Panc1 (cell line): ENCODE data around the gene ERC2. TPM values are rescaled to one million over a fixed set of nuclear protein-coding genes. Genes with fewer than 3 reads are reported as not detected.

Experiments
- ATAC-seq: fragments of 200-7000 bp; cut with Tn5 transposase; 2 replicates; pipeline ENCODE4 v1.9.1; 2020; ENCODE audit warnings: mild to moderate bottlenecking, moderate library complexity
- BruUV-seq: library from RNA; stranded (reverse); fragments of 400-500 nt; replicated peaks from 2 replicates; lab custom pipeline; 2021; lab: Mats Ljungman, UMichigan
- CTCF ChIA-PET: fragments of 300-600 bp; sonication (Branson Sonifier 250); formaldehyde crosslinking; loops from one replicate; lab custom pipeline; 2022; ENCODE audit warnings: antibody characterized with exemption; lab: Charles Lee
- POLR2A ChIA-PET: fragments of 300-600 bp; sonication (Branson Sonifier 250); formaldehyde crosslinking; loops from one replicate; lab custom pipeline; 2022; ENCODE audit warnings: antibody characterized with exemption; lab: Charles Lee
- DNase-seq: peaks from one replicate; pipeline ENCODE4 v3.0.0-alpha.2; 2010; ENCODE audit warnings: low read depth, low spot score
- H3K27ac ChIP-seq: 2 replicates; pipeline ENCODE4 v1.5.1; 2011; ENCODE audit warnings: mild to moderate bottlenecking, low read length, inconsistent platforms
- H3K27me3 ChIP-seq: fragments of 200-500 bp; sonication (Bioruptor generic); 2 replicates; pipeline ENCODE4 v1.6.0; 2014; ENCODE audit warnings: low read length, inconsistent platforms; ENCODE audit not compliant: control insufficient read depth, insufficient read depth
- H3K36me3 ChIP-seq: fragments of 200-500 bp; sonication (Bioruptor generic); 2 replicates; pipeline ENCODE4 v1.5.1; 2014; ENCODE audit warnings: inconsistent platforms, mild to moderate bottlenecking, low read length, moderate library complexity; ENCODE audit not compliant: control insufficient read depth, insufficient read depth
- H3K4me1 ChIP-seq: 2 replicates; pipeline ENCODE4 v1.5.1; 2011; ENCODE audit warnings: inconsistent platforms, mild to moderate bottlenecking, low read length, moderate library complexity; ENCODE audit not compliant: control insufficient read depth, insufficient read depth
- H3K4me3 ChIP-seq, 2 experiments: 2 replicates each; pipeline ENCODE4 v1.5.1; 2011 to 2012; ENCODE audit warnings: low read depth in 2 of 2, low read length in 2 of 2, mild to moderate bottlenecking in 2 of 2, inconsistent platforms in 1 of 2, moderate library complexity in 1 of 2
- H3K9me3 ChIP-seq: fragments of 200-500 bp; sonication (Bioruptor generic); 2 replicates; pipeline ENCODE4 v1.5.1; 2014; ENCODE audit warnings: low read depth, mild to moderate bottlenecking, inconsistent platforms, low read length, moderate library complexity; ENCODE audit not compliant: control insufficient read depth, insufficient read depth
- POLR2AphosphoS5 ChIP-seq: IDR thresholded peaks from 2 replicates; pipeline ENCODE4 v1.6.1; 2012; ENCODE audit warnings: mild to moderate bottlenecking, low read depth, low read length, moderate library complexity
- SIN3A ChIP-seq: IDR thresholded peaks from 2 replicates; pipeline ENCODE4 v1.6.1; 2012; ENCODE audit warnings: low read depth, mild to moderate bottlenecking, low read length, moderate library complexity, borderline replicate concordance; ENCODE audit not compliant: insufficient read depth
- TCF7L2 ChIP-seq: IDR thresholded peaks from 2 replicates; pipeline ENCODE4 v1.6.1; 2011; ENCODE audit warnings: mild to moderate bottlenecking, low read depth, low read length, inconsistent platforms
- in situ Hi-C: cut with HindIII; loops from 2 replicates; pipeline ENCODE4 v1.10.0; 2016; ENCODE audit warnings: low sequenced_read_pairs, low pct_unique_long_range_greater_than_20kb
- intact Hi-C: fragments of 100-400 bp; cut with micrococcal nuclease; formaldehyde crosslinking; loops from one replicate; pipeline ENCODE4 v1.10.0; 2022; ENCODE audit not compliant: unreplicated experiment
- total RNA-seq: library from RNA; stranded (reverse); gene quantifications from one replicate; pipeline ENCODE4 v1.2.1, GENCODE V29; 2021; ENCODE audit not compliant: unreplicated experiment
- TF ChIP-seq, protein P1 (sequence below): fragments of 450-650 bp; IDR thresholded peaks from 2 replicates; pipeline ENCODE4 v1.5.1; 2017; ENCODE audit warnings: mild to moderate bottlenecking
- TF ChIP-seq, protein P2 (sequence below), 2 experiments: IDR thresholded peaks; 2 replicates each; pipeline ENCODE4 v1.6.1; 2011 to 2012; ENCODE audit warnings: low read depth in 2 of 2, control low read depth in 1 of 2, low read length in 1 of 2, mild to moderate bottlenecking in 1 of 2, moderate library complexity in 1 of 2; ENCODE audit not compliant: insufficient read depth in 1 of 2

The ERC2 gene
- total RNA-seq, 1 experiment from 2014 or later: 0.33 TPM

GRCh38 chr3:56064684-56065083, 403.6 kb downstream of the ERC2 start:
- POLR2A ChIA-PET: no interaction called here

GRCh38 chr3:56061279-56061626, 407.0 kb downstream of the ERC2 start:
- no TSS peak for BruUV-seq

More at GRCh38 chr3:56064684-56065083, 403.6 kb downstream of the ERC2 start:
- TF ChIP-seq POLR2AphosphoS5: no peak
- TF ChIP-seq SIN3A: no peak
- TF ChIP-seq, protein P1, sequence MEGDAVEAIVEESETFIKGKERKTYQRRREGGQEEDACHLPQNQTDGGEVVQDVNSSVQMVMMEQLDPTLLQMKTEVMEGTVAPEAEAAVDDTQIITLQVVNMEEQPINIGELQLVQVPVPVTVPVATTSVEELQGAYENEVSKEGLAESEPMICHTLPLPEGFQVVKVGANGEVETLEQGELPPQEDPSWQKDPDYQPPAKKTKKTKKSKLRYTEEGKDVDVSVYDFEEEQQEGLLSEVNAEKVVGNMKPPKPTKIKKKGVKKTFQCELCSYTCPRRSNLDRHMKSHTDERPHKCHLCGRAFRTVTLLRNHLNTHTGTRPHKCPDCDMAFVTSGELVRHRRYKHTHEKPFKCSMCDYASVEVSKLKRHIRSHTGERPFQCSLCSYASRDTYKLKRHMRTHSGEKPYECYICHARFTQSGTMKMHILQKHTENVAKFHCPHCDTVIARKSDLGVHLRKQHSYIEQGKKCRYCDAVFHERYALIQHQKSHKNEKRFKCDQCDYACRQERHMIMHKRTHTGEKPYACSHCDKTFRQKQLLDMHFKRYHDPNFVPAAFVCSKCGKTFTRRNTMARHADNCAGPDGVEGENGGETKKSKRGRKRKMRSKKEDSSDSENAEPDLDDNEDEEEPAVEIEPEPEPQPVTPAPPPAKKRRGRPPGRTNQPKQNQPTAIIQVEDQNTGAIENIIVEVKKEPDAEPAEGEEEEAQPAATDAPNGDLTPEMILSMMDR: no peak
- no peak for TF ChIP-seq TCF7L2
- TF ChIP-seq, protein P2, sequence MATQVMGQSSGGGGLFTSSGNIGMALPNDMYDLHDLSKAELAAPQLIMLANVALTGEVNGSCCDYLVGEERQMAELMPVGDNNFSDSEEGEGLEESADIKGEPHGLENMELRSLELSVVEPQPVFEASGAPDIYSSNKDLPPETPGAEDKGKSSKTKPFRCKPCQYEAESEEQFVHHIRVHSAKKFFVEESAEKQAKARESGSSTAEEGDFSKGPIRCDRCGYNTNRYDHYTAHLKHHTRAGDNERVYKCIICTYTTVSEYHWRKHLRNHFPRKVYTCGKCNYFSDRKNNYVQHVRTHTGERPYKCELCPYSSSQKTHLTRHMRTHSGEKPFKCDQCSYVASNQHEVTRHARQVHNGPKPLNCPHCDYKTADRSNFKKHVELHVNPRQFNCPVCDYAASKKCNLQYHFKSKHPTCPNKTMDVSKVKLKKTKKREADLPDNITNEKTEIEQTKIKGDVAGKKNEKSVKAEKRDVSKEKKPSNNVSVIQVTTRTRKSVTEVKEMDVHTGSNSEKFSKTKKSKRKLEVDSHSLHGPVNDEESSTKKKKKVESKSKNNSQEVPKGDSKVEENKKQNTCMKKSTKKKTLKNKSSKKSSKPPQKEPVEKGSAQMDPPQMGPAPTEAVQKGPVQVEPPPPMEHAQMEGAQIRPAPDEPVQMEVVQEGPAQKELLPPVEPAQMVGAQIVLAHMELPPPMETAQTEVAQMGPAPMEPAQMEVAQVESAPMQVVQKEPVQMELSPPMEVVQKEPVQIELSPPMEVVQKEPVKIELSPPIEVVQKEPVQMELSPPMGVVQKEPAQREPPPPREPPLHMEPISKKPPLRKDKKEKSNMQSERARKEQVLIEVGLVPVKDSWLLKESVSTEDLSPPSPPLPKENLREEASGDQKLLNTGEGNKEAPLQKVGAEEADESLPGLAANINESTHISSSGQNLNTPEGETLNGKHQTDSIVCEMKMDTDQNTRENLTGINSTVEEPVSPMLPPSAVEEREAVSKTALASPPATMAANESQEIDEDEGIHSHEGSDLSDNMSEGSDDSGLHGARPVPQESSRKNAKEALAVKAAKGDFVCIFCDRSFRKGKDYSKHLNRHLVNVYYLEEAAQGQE (IDR thresholded peaks at IDR 0.05; ENCODE audit: insufficient read depth in 1 of 2, low read depth in 2 of 2, low read length in 1 of 2): no peak
- H3K27me3 ChIP-seq: no peaks in the 10 kb centered on the region
- intact Hi-C loops (no loop called here), in situ Hi-C loops (no loop called here)
- CTCF ChIA-PET: no interaction called here
- H3K4me1 ChIP-seq: no peaks in the 10 kb centered on the region
- H3K9me3 ChIP-seq: no peaks in the 10 kb centered on the region
- no peak overlapping the region for H3K4me3 ChIP-seq
- no peak for ATAC-seq
- no TSS peak for BruUV-seq
- no peak for DNase-seq
- H3K27ac ChIP-seq: no peak overlapping the region
- H3K36me3 ChIP-seq: no peaks in the 10 kb centered on the region

More at GRCh38 chr3:56061279-56061626, 407.0 kb downstream of the ERC2 start:
- no peak overlapping the region for H3K27ac ChIP-seq
- POLR2A ChIA-PET: no interaction called here
- H3K27me3 ChIP-seq: no peaks in the 10 kb centered on the region
- no peaks in the 10 kb centered on the region for H3K4me1 ChIP-seq
- intact Hi-C loops: no loop called here
- H3K36me3 ChIP-seq: no peaks in the 10 kb centered on the region
- no peak overlapping the region for H3K4me3 ChIP-seq
- no peak for DNase-seq
- in situ Hi-C loops: no loop called here
- no peak for ATAC-seq
- TF ChIP-seq, protein P2 (IDR thresholded peaks at IDR 0.05; ENCODE audit: insufficient read depth in 1 of 2, low read depth in 2 of 2, low read length in 1 of 2): no peak
- TF ChIP-seq POLR2AphosphoS5 (no peak), TCF7L2 (no peak), SIN3A (no peak)
- TF ChIP-seq, protein P1: no peak
- CTCF ChIA-PET: no interaction called here
- H3K9me3 ChIP-seq: no peaks in the 10 kb centered on the region
